K562 (cell line): ENCODE data around the gene DYRK1B. TPM values are rescaled to one million over a fixed set of nuclear protein-coding genes. Genes with fewer than 3 reads are reported as not detected.

Source experiments
- ATAC-seq: fragments of 200-7000 bp; cut with Tn5 transposase; 3 replicates; pipeline ENCODE4 v1.9.1; 2020; ENCODE audit warnings: moderate library complexity
- BruUV-seq: library from RNA; stranded (reverse); fragments of 400-500 nt; replicated peaks from 2 replicates; lab custom pipeline; 2021; lab: Mats Ljungman, UMichigan
- CTCF ChIA-PET: fragments of 300-600 bp; formaldehyde crosslinking; extraction: SDS; loops from one replicate; lab custom pipeline; 2021; ENCODE audit warnings: low intra/inter-chr PET ratio; lab: Yijun Ruan, JAX
- POLR2A ChIA-PET: fragments of 300-600, 350-650 bp; sonication (Branson Sonifier 250); formaldehyde crosslinking; extraction: SDS; loops from one replicate; lab custom pipeline; 2021; ENCODE audit warnings: antibody characterized with exemption, inconsistent platforms; lab: Yijun Ruan, JAX
- DNase-seq, 4 experiments: peaks; one replicate each; pipeline versions ENCODE4 v3.0.0 to v3.0.0-alpha.2; 2011 to 2018; ENCODE audit warnings: low spot score in 3 of 4, mixed read lengths in 3 of 4; ENCODE audit errors: extremely low read depth in 1 of 4
- FAIRE-seq: peaks from 2 replicates; lab custom pipeline; 2011; peaks lifted over from hg19 to GRCh38; lab: Jason Lieb, UNC
- H2AFZ ChIP-seq: 2 replicates; pipeline ENCODE4 v1.6.0; 2011; ENCODE audit warnings: low read depth, low read length, control low read depth, inconsistent platforms
- H3K27ac ChIP-seq: fragments of 200-600 bp; 3 replicates; pipeline ENCODE4 v1.8.0; 2011; ENCODE audit warnings: low read depth, mild to moderate bottlenecking, control low read depth, inconsistent platforms, low read length, moderate library complexity, mixed read lengths; ENCODE audit errors: extremely low read depth
- H3K27me3 ChIP-seq, 2 experiments: fragments of 300-600 bp in 1 of 2; 2 replicates in 1 of 2; 3 replicates in 1 of 2; pipeline versions ENCODE4 v1.6.0 to v1.8.0; 2011; ENCODE audit warnings: inconsistent platforms in 2 of 2, low read length in 2 of 2, mild to moderate bottlenecking in 1 of 2, mixed read lengths in 1 of 2, moderate library complexity in 1 of 2; ENCODE audit not compliant: control insufficient read depth in 2 of 2, insufficient read depth in 2 of 2
- H3K36me3 ChIP-seq: fragments of 300-600 bp; 3 replicates; pipeline ENCODE4 v1.8.0; 2011; ENCODE audit warnings: mild to moderate bottlenecking, low read length, inconsistent platforms; ENCODE audit not compliant: control insufficient read depth, insufficient read depth
- H3K4me1 ChIP-seq, 2 experiments: fragments of 200-600 bp in 1 of 2; replicated peaks in 1 of 2; 2 replicates in 1 of 2; 3 replicates in 1 of 2; pipeline versions ENCODE4 v1.5.1 to v1.8.0; 2011; ENCODE audit warnings: inconsistent platforms in 2 of 2, low read length in 2 of 2, mild to moderate bottlenecking in 1 of 2, mixed read lengths in 1 of 2, moderate library complexity in 1 of 2; ENCODE audit not compliant: control insufficient read depth in 2 of 2, insufficient read depth in 2 of 2
- H3K4me2 ChIP-seq: 2 replicates; pipeline ENCODE4 v1.6.1; 2011; ENCODE audit warnings: low read length, control low read depth, inconsistent platforms, mixed read lengths; ENCODE audit not compliant: insufficient read depth
- H3K4me3 ChIP-seq: fragments of 200-600 bp; sonication (generic), shearing (Covaris generic); 2 replicates; pipeline ENCODE4 v1.5.1; 2016; ENCODE audit warnings: control low read depth, inconsistent platforms
- H3K79me2 ChIP-seq: fragments of 200-600 bp; 3 replicates; pipeline ENCODE4 v1.8.0; 2011; ENCODE audit warnings: low read length, inconsistent platforms; ENCODE audit not compliant: control insufficient read depth, insufficient read depth
- H3K9ac ChIP-seq, 2 experiments: 2 replicates each; pipeline versions ENCODE4 v1.6.0 to v1.6.1; 2011; ENCODE audit warnings: low read depth in 2 of 2, low read length in 2 of 2, control low read depth in 1 of 2, inconsistent platforms in 1 of 2, mild to moderate bottlenecking in 1 of 2, mixed read lengths in 1 of 2; ENCODE audit not compliant: insufficient read depth in 1 of 2
- H3K9me1 ChIP-seq: one replicate; pipeline ENCODE4 v1.6.0; 2011; ENCODE audit warnings: inconsistent platforms, mild to moderate bottlenecking, low read length, moderate library complexity; ENCODE audit not compliant: control insufficient read depth, insufficient read depth
- H3K9me3 ChIP-seq: replicated peaks from 2 replicates; pipeline ENCODE4 v1.5.1; 2011; ENCODE audit warnings: low read depth, low read length, inconsistent platforms; ENCODE audit not compliant: control insufficient read depth, insufficient read depth
- H4K20me1 ChIP-seq: replicated peaks from 2 replicates; pipeline ENCODE4 v1.6.1; 2011; ENCODE audit warnings: low read length, inconsistent platforms, mixed read lengths; ENCODE audit not compliant: control insufficient read depth, insufficient read depth
- ADNP ChIP-seq: fragments of 200-800 bp; sonication (Bioruptor generic); IDR thresholded peaks from 2 replicates; pipeline ENCODE4 v1.6.1; 2016; ENCODE audit warnings: missing genetic modification characterization, missing compliant biosample characterization
- AFF1 ChIP-seq, 2 experiments: fragments of 450-650 bp; IDR thresholded peaks; 2 replicates each; pipeline ENCODE4 v1.6.1; 2018; ENCODE audit warnings: mild to moderate bottlenecking in 2 of 2, low read depth in 1 of 2; ENCODE audit not compliant: partially characterized antibody in 2 of 2
- ETV5 ChIP-seq: sonication (generic); formaldehyde crosslinking; IDR thresholded peaks from 2 replicates; pipeline ENCODE4 v1.4.0; 2020; ENCODE audit warnings: low read depth, mild to moderate bottlenecking, missing genetic modification reagents
- FOSL1 ChIP-seq: fragments of 200-800 bp; sonication (Bioruptor generic); conservative IDR thresholded peaks from 2 replicates; pipeline ENCODE4 v1.6.1; 2016; ENCODE audit warnings: missing genetic modification characterization, missing compliant biosample characterization
- FOXM1 ChIP-seq, 2 experiments: fragments of 450-650 bp in 1 of 2; sonication (generic) in 1 of 2; formaldehyde crosslinking in 1 of 2; IDR thresholded peaks; 2 replicates each; pipeline versions ENCODE4 v1.6.1 to v1.9.0; 2017 to 2022; ENCODE audit warnings: low read depth in 2 of 2, mild to moderate bottlenecking in 2 of 2, missing genetic modification reagents in 1 of 2, moderate library complexity in 1 of 2
- FOXP1 ChIP-seq: sonication (generic); formaldehyde crosslinking; IDR thresholded peaks from 2 replicates; pipeline ENCODE4 v1.8.0; 2022; ENCODE audit warnings: mild to moderate bottlenecking, missing genetic modification reagents
- FUS ChIP-seq: fragments of 200-400 bp; formaldehyde crosslinking; optimal IDR thresholded peaks from 2 replicates; pipeline ENCODE3; 2017; ENCODE audit warnings: low read depth, low read length
- HOXB6 ChIP-seq: fragments of 250-450 bp; sonication (Bioruptor Pico); IDR thresholded peaks from 2 replicates; pipeline ENCODE4 v1.5.1; 2022; ENCODE audit warnings: mild to moderate bottlenecking, borderline replicate concordance
- KDM4B ChIP-seq, 2 experiments: fragments of 450-650 bp in 1 of 2; sonication (generic) in 1 of 2; IDR thresholded peaks; 2 replicates each; pipeline ENCODE4 v1.6.1; 2016 to 2017; ENCODE audit warnings: borderline replicate concordance in 2 of 2, antibody characterized with exemption in 1 of 2, low read depth in 1 of 2, mild to moderate bottlenecking in 1 of 2
- POLR2A ChIP-seq: fragments of 450-650 bp; conservative IDR thresholded peaks from 2 replicates; pipeline ENCODE4 v1.6.1; 2016
- SMAD3 ChIP-seq: fragments of 450-650 bp; formaldehyde crosslinking; conservative IDR thresholded peaks from 2 replicates; pipeline ENCODE4 v1.4.0; 2020; ENCODE audit warnings: mild to moderate bottlenecking
- TAF15 ChIP-seq: fragments of 200-400 bp; formaldehyde crosslinking; IDR thresholded peaks from 2 replicates; pipeline ENCODE4 v1.6.1; 2017; ENCODE audit warnings: mild to moderate bottlenecking, low read depth, low read length, moderate library complexity
- TEAD1 ChIP-seq, 2 experiments: fragments of 450-650 bp in 1 of 2; sonication (generic) in 1 of 2; formaldehyde crosslinking; IDR thresholded peaks; 2 replicates each; pipeline versions ENCODE4 v1.4.0 to v1.8.0; 2020 to 2022; ENCODE audit warnings: mild to moderate bottlenecking in 2 of 2, missing genetic modification reagents in 1 of 2
- TGIF2 ChIP-seq: sonication (generic); formaldehyde crosslinking; IDR thresholded peaks from 2 replicates; pipeline ENCODE4 v1.8.1; 2022; ENCODE audit warnings: mild to moderate bottlenecking, missing genetic modification reagents, moderate library complexity
- USF2 ChIP-seq: sonication (generic); formaldehyde crosslinking; IDR thresholded peaks from 2 replicates; pipeline ENCODE4 v1.5.0; 2020; ENCODE audit warnings: missing genetic modification reagents
- XRCC3 ChIP-seq: fragments of 450-650 bp; IDR thresholded peaks from 2 replicates; pipeline ENCODE4 v1.6.1; 2017; ENCODE audit warnings: mild to moderate bottlenecking, moderate library complexity
- XRCC5 ChIP-seq: fragments of 200-400 bp; formaldehyde crosslinking; IDR thresholded peaks from 2 replicates; pipeline ENCODE4 v1.6.1; 2017; ENCODE audit warnings: low read depth, mild to moderate bottlenecking, low read length
- ZC3H8 ChIP-seq: fragments of 450-650 bp; IDR thresholded peaks from 2 replicates; pipeline ENCODE4 v1.6.1; 2017
- ZFP1 ChIP-seq: fragments of 450-650 bp; formaldehyde crosslinking; IDR thresholded peaks from 2 replicates; pipeline ENCODE4 v1.4.0; 2020; ENCODE audit warnings: mild to moderate bottlenecking, mixed read lengths
- ZNF780A ChIP-seq: fragments of 250-450 bp; sonication (Bioruptor Pico); IDR thresholded peaks from 2 replicates; pipeline ENCODE4 v1.5.0; 2021; ENCODE audit warnings: mild to moderate bottlenecking
- WGBS: fragments of 100-300 bp; shearing (Covaris generic); methylation state at CpG from one replicate; pipeline ENCODE4 v1.1.6; 2016; ENCODE audit warnings: low coverage, mixed read lengths; ENCODE audit not compliant: insufficient coverage; ENCODE audit errors: missing lambda C conversion rate; 5-methylcytosine and 5-hydroxymethylcytosine counted together
- in situ Hi-C: fragments of 300-500 bp; cut with MboI; formaldehyde crosslinking; loops from 4 replicates; pipeline ENCODE4 v1.15.0; 2018; ENCODE audit warnings: inconsistent platforms, mixed read lengths
- intact Hi-C: fragments of 100-400 bp; cut with micrococcal nuclease; formaldehyde crosslinking; loops from 2 replicates; pipeline ENCODE4 v1.14.2; 2022
- polyA plus RNA-seq, 8 experiments: library from polyadenylated mRNA; depleted of rRNA in 4 of 8; stranded (reverse) in 5 of 8; unstranded in 3 of 8; fragments of >200 nt; fragmentation: Nextera tagmentation in 2 of 8; fragmentation: Illumina TruSeq in 1 of 8; extraction: Ambion mirVana in 2 of 8; extraction: Trizol in 1 of 8; gene quantifications; 2 replicates each; pipeline versions ENCODE4 v1.2.1 to v1.2.3, GENCODE V29; 2011 to 2014; ENCODE audit warnings: inconsistent platforms in 1 of 8, missing spikeins in 1 of 8
- total RNA-seq, 7 experiments: library from RNA; depleted of rRNA in 6 of 7; stranded (reverse); fragments of >200 nt in 6 of 7; fragmentation: Illumina TruSeq in 2 of 7; extraction: Trizol in 2 of 7; gene quantifications; 2 replicates each; pipeline versions ENCODE4 v1.2.1 to v1.2.3, GENCODE V29; 2011 to 2021; ENCODE audit warnings: low replicate concordance in 1 of 7

DYRK1B gene
- total and polyA plus RNA-seq, 9 of the 15 experiments (the other 6 are each of a cell fraction or from before 2014, with no cell fraction given), result 0.91 to 5.2 (median 1.5) TPM; not detected in 2

- CTCF ChIA-PET, result interaction anchor here (0.6 to 0.7 kb wide), 2 partner anchors 52 to 294 kb away, joined by 3 read pairs; no protein-coding TSS in a partner anchor
- TSS peak; percentile 61 for BruUV-seq
- no peaks in the 10 kb centered on the region for H3K27me3 ChIP-seq
- DNase-seq, result peak; percentile 60 to 69 (median 67)
- peak; percentile 60 for ATAC-seq
- peaks cover 37% of the 10 kb centered on the region for H4K20me1 ChIP-seq
- H3K27ac ChIP-seq, result peak overlapping the region; percentile 79
- H3K4me3 ChIP-seq, result peak overlapping the region; percentile 86
- no peak for FAIRE-seq
- no peaks in the 10 kb centered on the region for H3K9me1 ChIP-seq
- in situ Hi-C loops (no loop called here), intact Hi-C loops (no loop called here)
- peaks cover 28% of the 10 kb centered on the region; the same call in 2 of the 3 replicates for H3K36me3 ChIP-seq
- peaks cover 26 to 47% of the 10 kb centered on the region in 2 experiments; a peak in 4 of 5 replicates for H3K4me1 ChIP-seq
- no peaks in the 10 kb centered on the region for H3K9me3 ChIP-seq
- under 1% methylated on average over 17 of the region's 17 CpGs for WGBS
- H3K79me2 ChIP-seq, result peaks cover 59% of the 10 kb centered on the region
- H3K9ac ChIP-seq, result peak overlapping the region; percentile 93 to 96
- H2AFZ ChIP-seq, result peak overlapping the region; percentile 67
- POLR2A ChIA-PET, result interaction anchor here (0.6 to 2.6 kb wide), 5 partner anchors 12 to 329 kb away, joined by 3 to 17 read pairs (median 3); partner anchors contain the start of gene DYRK1B
- peak overlapping the region; percentile 96 for H3K4me2 ChIP-seq
- TF ChIP-seq XRCC3 (no peak), KDM4B (IDR thresholded peaks at IDR 0.05; ENCODE audit: borderline replicate concordance in 2 of 2, low read depth in 1 of 2) (no peak), POLR2A (no peak), TAF15 (no peak), FOXM1 (IDR thresholded peaks at IDR 0.05; ENCODE audit: low read depth) (no peak), FOXM1 (CRISPR knock-in tag; IDR thresholded peaks at IDR 0.05; ENCODE audit: low read depth) (no peak), AFF1 (IDR thresholded peaks at IDR 0.05; ENCODE audit: low read depth in 1 of 2, partially characterized antibody in 2 of 2) (no peak), ZNF780A (CRISPR knock-in tag) (no peak), XRCC5 (0 out of 2 replicates have a peak, but pooled peaks have one; percentile 1), HOXB6 (CRISPR knock-in tag) (no peak), FOXP1 (CRISPR knock-in tag) (0 out of 2 replicates have a peak, but pooled peaks have one; percentile 27), FOSL1 (tag) (no peak), SMAD3 (CRISPR knock-in tag) (no peak), ZC3H8 (no peak), ZFP1 (CRISPR knock-in tag) (no peak), ADNP (tag) (no peak), TGIF2 (CRISPR knock-in tag) (no peak), FUS (no peak), ETV5 (CRISPR knock-in tag) (0 out of 2 replicates have a peak, but pooled peaks have one; percentile 29), USF2 (no peak), TEAD1 (CRISPR knock-in tag; IDR thresholded peaks at IDR 0.05) (no peak)
These were observed 11.6 kb upstream of the DYRK1B start for GRCh38 chr19:39845584-39845932.
